ENCODE results near the gene ARHGEF4. TPM values are rescaled to one million over a fixed set of nuclear protein-coding genes. Genes with fewer than 3 reads are reported as not detected.

Gene ARHGEF4
- total RNA-seq, 1 experiment from 2014 or later: 12.6 TPM

GRCh38 chr2:131014141-131014540, 177.4 kb downstream of the ARHGEF4 start:
- Histone ChIP-seq H3K4me2 (ENCODE audit: insufficient read depth, insufficient read length, low read length) (no peak overlapping the region), H3K4ac (ENCODE audit: low read depth, low read length) (no peak overlapping the region), H2BK5ac (ENCODE audit: insufficient read length, low read length) (no peak overlapping the region), H3K9me3 (ENCODE audit: control insufficient read depth, low read depth, low read length) (no peaks in the 10 kb centered on the region), H2BK12ac (ENCODE audit: insufficient read length, low read depth, low read length) (no peak overlapping the region), H2AFZ (ENCODE audit: low read length) (no peak overlapping the region), H3K27ac (ENCODE audit: insufficient read length, low read depth, low read length) (no peak overlapping the region), H3K79me2 (ENCODE audit: insufficient read depth, low read length) (no peaks in the 10 kb centered on the region), H3K9ac (ENCODE audit: extremely low read depth, insufficient read length, low read length) (no peak overlapping the region), H3K23ac (ENCODE audit: insufficient read length, low read depth, low read length) (no peak overlapping the region), H3K56ac (ENCODE audit: insufficient read length, low read depth, low read length) (no peak overlapping the region), H3K79me1 (ENCODE audit: insufficient read depth, low read depth, low read length, poor library complexity, severe bottlenecking) (no peaks in the 10 kb centered on the region), H4K8ac (replicated peaks; ENCODE audit: insufficient read length, low read depth, low read length) (no peak overlapping the region), H3K23me2 (ENCODE audit: insufficient read length, low read depth, low read length, poor library complexity, severe bottlenecking) (no peaks in the 10 kb centered on the region), H4K20me1 (ENCODE audit: control insufficient read depth, insufficient read depth, insufficient read length) (no peaks in the 10 kb centered on the region), H3K27me3 (ENCODE audit: insufficient read depth, low read length) (no peaks in the 10 kb centered on the region), H3K14ac (ENCODE audit: insufficient read depth, low read length) (no peak overlapping the region), H3T11ph (ENCODE audit: low read length) (no peak overlapping the region), H4K91ac (ENCODE audit: insufficient read length, low read depth, low read length) (no peak overlapping the region), H4K5ac (ENCODE audit: insufficient read length, low read depth, low read length) (no peak overlapping the region), H3K4me1 (ENCODE audit: insufficient read depth, low read length) (no peaks in the 10 kb centered on the region), H2BK15ac (ENCODE audit: low read depth, low read length) (no peak overlapping the region), H2AK5ac (ENCODE audit: insufficient read length, low read length) (no peak overlapping the region), H3K18ac (ENCODE audit: insufficient read length, low read depth, low read length) (no peak overlapping the region), H2BK20ac (ENCODE audit: low read depth, low read length, poor library complexity, severe bottlenecking) (no peak overlapping the region), H2BK120ac (ENCODE audit: low read depth, low read length, poor library complexity, severe bottlenecking) (no peak overlapping the region)
- H3K36me3 Mint-ChIP-seq (ENCODE audit: insufficient read depth in 1 of 3, low read depth in 3 of 3): no peaks in the 10 kb centered on the region; a peak in 1 of 7 replicates
- H3K4me1 Mint-ChIP-seq: peaks cover 14 to 18% of the 10 kb centered on the region in 2 experiments
- no peak for TF ChIP-seq CTCF (conservative IDR thresholded peaks at IDR 0.05)
- H3K4me3 Mint-ChIP-seq: no peak overlapping the region
- H3K27ac Mint-ChIP-seq: no peak overlapping the region
- H3K9me3 Mint-ChIP-seq: no peaks in the 10 kb centered on the region
- H3K27me3 Mint-ChIP-seq (ENCODE audit: low read depth): peaks cover 1% of the 10 kb centered on the region; the same call in 1 of the 2 replicates
- DNase-seq: no peak
